ENCODE measurements around the gene RPL10. TPM values are rescaled to one million over a fixed set of nuclear protein-coding genes. Genes with fewer than 3 reads are reported as not detected.

The RPL10 gene
- total RNA-seq, 2 donors from 2014 or later: 1,953 to 2,194 TPM

GRCh38 chrX:154367474-154368308, 30.5 kb upstream of the RPL10 start:
- Mint-ChIP-seq H3K36me3 (no peaks in the 10 kb centered on the region), H3K9me3 (no peaks in the 10 kb centered on the region), H3K4me1 (ENCODE audit: low read depth in 2 of 2) (peaks cover 11 to 42% of the 10 kb centered on the region in 2 donors), H3K27ac (peak overlapping the region; percentile 85 to 89), H3K27me3 (no peaks in the 10 kb centered on the region), H3K4me3 (peak overlapping the region; percentile 82)
- DNase-seq (ENCODE audit: low spot score) (no peak), ATAC-seq (no peak)

GRCh38 chrX:154368630-154369448, 29.3 kb upstream of the RPL10 start:
- ATAC-seq (peak; percentile 79 to 84), DNase-seq (ENCODE audit: low spot score) (peak; percentile 98)
- peak overlapping the region; percentile 85 to 89 for H3K27ac Mint-ChIP-seq
- no peaks in the 10 kb centered on the region for H3K27me3 Mint-ChIP-seq
- H3K4me3 Mint-ChIP-seq: peak overlapping the region; percentile 87
- H3K4me1 Mint-ChIP-seq (ENCODE audit: low read depth in 2 of 2): peaks cover 12 to 39% of the 10 kb centered on the region in 2 donors
- no peaks in the 10 kb centered on the region for H3K9me3 Mint-ChIP-seq
- no peaks in the 10 kb centered on the region for H3K36me3 Mint-ChIP-seq

GRCh38 chrX:154369449-154370299, 28.5 kb upstream of the RPL10 start:
- DNase-seq (ENCODE audit: low spot score): no peak
- no peaks in the 10 kb centered on the region for H3K27me3 Mint-ChIP-seq
- H3K9me3 Mint-ChIP-seq: no peaks in the 10 kb centered on the region
- H3K36me3 Mint-ChIP-seq: no peaks in the 10 kb centered on the region
- H3K27ac Mint-ChIP-seq: peak overlapping the region; percentile 85 to 86
- peaks cover 12 to 38% of the 10 kb centered on the region in 2 donors for H3K4me1 Mint-ChIP-seq (ENCODE audit: low read depth in 2 of 2)
- H3K4me3 Mint-ChIP-seq: peak overlapping the region; percentile 87
- peak in 1 of 2 donors; percentile 19 for ATAC-seq

DNA sequence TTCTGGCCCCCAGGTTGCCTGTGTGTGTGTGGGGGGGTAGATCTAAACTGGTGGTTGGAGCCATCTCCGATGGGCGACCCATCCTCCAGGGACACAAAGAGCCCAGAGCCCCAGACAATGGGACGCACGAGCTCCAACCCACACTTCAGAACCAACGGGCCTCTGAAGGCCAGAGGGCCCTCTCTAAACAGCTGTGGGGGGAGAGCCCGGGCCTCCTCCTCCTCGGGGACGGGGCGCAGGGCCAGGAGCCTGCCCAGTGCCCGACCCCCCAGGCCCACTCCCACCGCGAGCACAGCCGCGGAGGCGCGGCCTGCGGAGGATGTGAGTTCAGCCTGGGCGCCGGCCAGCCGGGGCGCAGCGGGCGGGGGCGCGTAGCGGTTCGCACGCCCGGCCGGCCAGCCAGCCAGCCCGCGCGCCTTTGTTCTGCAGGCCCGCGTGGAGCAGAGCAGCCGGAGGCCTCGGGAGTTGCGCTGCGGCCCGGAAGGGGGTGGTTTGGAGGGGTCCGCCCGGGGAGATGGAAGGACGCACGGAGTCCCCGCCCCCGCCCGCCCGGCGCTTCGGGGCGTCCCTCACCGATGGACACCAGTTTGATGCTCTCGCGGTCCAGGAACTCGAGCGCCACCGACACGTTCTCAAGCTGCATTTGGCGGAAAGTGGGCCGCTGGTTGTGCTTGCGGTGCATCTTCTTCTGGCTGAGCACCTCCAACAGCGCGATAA, 27.7 kb upstream of the RPL10 start:
- H3K36me3 Mint-ChIP-seq: no peaks in the 10 kb centered on the region
- no peaks in the 10 kb centered on the region for H3K9me3 Mint-ChIP-seq
- peak overlapping the region; percentile 85 to 86 for H3K27ac Mint-ChIP-seq
- ATAC-seq (no peak), DNase-seq (ENCODE audit: low spot score) (no peak)
- no peaks in the 10 kb centered on the region for H3K27me3 Mint-ChIP-seq
- peak overlapping the region; percentile 87 for H3K4me3 Mint-ChIP-seq
- H3K4me1 Mint-ChIP-seq (ENCODE audit: low read depth in 2 of 2): peaks cover 12 to 35% of the 10 kb centered on the region in 2 donors

GRCh38 chrX:154371017-154371788, 27.0 kb upstream of the RPL10 start:
- Mint-ChIP-seq H3K9me3 (no peaks in the 10 kb centered on the region), H3K4me1 (ENCODE audit: low read depth in 2 of 2) (peaks cover 12 to 31% of the 10 kb centered on the region in 2 donors), H3K27ac (no peak overlapping the region), H3K27me3 (no peaks in the 10 kb centered on the region), H3K4me3 (peak overlapping the region; percentile 87), H3K36me3 (no peaks in the 10 kb centered on the region)
- DNase-seq (ENCODE audit: low spot score): peak; percentile 95
- peak; percentile 78 to 80 for ATAC-seq

GRCh38 chrX:154371789-154372300, 26.3 kb upstream of the RPL10 start:
- Mint-ChIP-seq H3K27ac (peak overlapping the region in 1 of 2 donors; percentile 88), H3K36me3 (no peaks in the 10 kb centered on the region), H3K4me3 (peak overlapping the region; percentile 80), H3K27me3 (no peaks in the 10 kb centered on the region), H3K4me1 (ENCODE audit: low read depth in 2 of 2) (peaks cover 12 to 27% of the 10 kb centered on the region in 2 donors), H3K9me3 (no peaks in the 10 kb centered on the region)
- ATAC-seq: no peak
- no peak for DNase-seq (ENCODE audit: low spot score)

DNA sequence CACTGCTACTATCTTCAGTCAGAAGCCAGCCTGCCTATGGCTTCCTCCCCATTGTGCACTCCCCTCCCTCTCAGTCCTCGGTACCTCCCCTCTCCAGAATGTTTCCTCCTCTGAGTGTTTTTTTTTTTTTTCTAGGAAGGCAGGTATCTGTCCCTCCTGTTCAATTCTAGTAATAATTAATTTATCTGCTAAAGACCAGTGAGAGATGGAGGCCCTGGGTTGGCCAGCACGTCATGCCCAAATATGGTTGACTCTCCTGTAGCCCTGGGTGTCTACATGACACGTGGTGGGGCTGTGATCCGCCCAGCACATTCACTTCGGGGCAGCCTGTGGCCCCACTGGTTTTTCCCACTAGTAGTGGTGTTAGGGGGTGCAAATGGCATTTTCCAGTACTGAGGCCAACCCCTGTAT, 25.6 kb upstream of the RPL10 start:
- no peaks in the 10 kb centered on the region for H3K27me3 Mint-ChIP-seq
- no peak for DNase-seq (ENCODE audit: low spot score)
- no peaks in the 10 kb centered on the region for H3K36me3 Mint-ChIP-seq
- peak in 1 of 2 donors; percentile 18 for ATAC-seq
- peak overlapping the region; percentile 80 for H3K4me3 Mint-ChIP-seq
- peak overlapping the region; percentile 51 to 88 for H3K27ac Mint-ChIP-seq
- H3K4me1 Mint-ChIP-seq (ENCODE audit: low read depth in 2 of 2): peaks cover 12 to 26% of the 10 kb centered on the region in 2 donors
- no peaks in the 10 kb centered on the region for H3K9me3 Mint-ChIP-seq

- DNase-seq (ENCODE audit: low spot score): no peak
- peak overlapping the region; percentile 80 for H3K4me3 Mint-ChIP-seq
- no peak overlapping the region for H3K27ac Mint-ChIP-seq
- H3K9me3 Mint-ChIP-seq: no peaks in the 10 kb centered on the region
- H3K4me1 Mint-ChIP-seq (ENCODE audit: low read depth in 2 of 2): peaks cover 5 to 20% of the 10 kb centered on the region in 2 donors
- ATAC-seq: no peak
- H3K27me3 Mint-ChIP-seq: no peaks in the 10 kb centered on the region
- H3K36me3 Mint-ChIP-seq: no peaks in the 10 kb centered on the region
Observed at GRCh38 chrX:154373340-154374306, 24.6 kb upstream of the RPL10 start.

DNA sequence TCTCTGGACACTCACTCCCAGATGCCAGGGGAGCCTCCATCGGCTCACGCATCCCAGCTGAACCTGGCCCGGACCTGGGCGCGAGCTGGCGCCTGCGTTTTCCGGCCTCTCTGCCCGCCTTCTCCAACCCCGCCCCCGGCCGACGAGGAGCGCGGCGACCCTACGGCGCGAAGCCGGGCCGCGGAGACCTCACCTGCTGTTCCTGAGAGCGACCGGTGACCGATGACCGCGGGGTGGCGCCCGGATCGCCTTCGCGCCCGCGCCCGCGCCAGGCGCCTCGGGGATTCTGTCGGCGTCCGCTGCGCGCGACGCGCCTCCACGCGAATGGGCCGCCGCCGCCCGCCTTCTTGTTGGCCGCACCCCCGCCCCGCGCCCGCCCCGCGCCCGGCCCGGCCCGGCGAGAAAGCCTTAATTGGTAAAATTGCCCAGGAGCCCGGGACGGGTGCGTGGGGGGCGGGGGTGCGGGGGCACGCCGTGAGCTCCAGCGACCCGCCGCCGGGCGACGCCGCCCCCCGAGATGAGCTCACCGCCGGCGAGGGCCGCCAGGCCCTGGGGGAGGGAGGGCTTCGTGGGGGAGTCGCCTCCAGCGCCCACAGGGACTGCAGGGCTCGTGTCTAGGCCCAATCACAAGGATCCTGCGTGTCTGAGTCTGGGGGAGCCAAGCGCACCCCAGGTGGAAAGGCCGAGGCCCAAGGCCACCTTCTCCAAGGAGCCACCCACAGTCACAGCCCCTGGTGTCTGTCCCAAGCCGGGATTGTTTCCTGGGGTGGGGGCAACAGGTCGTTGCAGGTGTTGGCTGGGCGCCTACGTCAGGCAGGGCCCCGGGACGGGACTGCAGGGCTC, 23.6 kb upstream of the RPL10 start, which contains the start of gene FLNA:
FLNA (minus strand) TSS at position 322 of the 843 bp plus-strand sequence. CDS start 3,389 bp downstream, outside the sequence.
- DNase-seq (ENCODE audit: low spot score) (no peak), ATAC-seq (no peak)
- Mint-ChIP-seq H3K4me3 (peak within 1 kb of the TSS; percentile 80), H3K4me1 (ENCODE audit: low read depth in 2 of 2) (peaks cover 5 to 20% of the 10 kb centered on the region in 2 donors), H3K9me3 (no peaks in the 10 kb centered on the region), H3K27ac (no peak within 1 kb of the TSS), H3K36me3 (no peaks in the 10 kb centered on the region), H3K27me3 (no peaks in the 10 kb centered on the region)

- Mint-ChIP-seq H3K4me1 (ENCODE audit: low read depth in 2 of 2) (peaks cover 5 to 18% of the 10 kb centered on the region in 2 donors), H3K4me3 (no peak overlapping the region), H3K27me3 (no peaks in the 10 kb centered on the region), H3K36me3 (no peaks in the 10 kb centered on the region), H3K27ac (no peak overlapping the region), H3K9me3 (no peaks in the 10 kb centered on the region)
- DNase-seq (ENCODE audit: low spot score) (no peak), ATAC-seq (no peak)
Observed at GRCh38 chrX:154375156-154375504, 23.0 kb upstream of the RPL10 start.

Data from natural killer cell treated with Interleukin-12 subunit alpha and Interleukin-12 subunit beta and Interleukin-15 and Interleukin-18, amount 100 ng/mL, for 72 hours (primary cell).